Measurements from ENCODE around the gene TTC3. TPM values are rescaled to one million over a fixed set of nuclear protein-coding genes. Genes with fewer than 3 reads are reported as not detected.
"Not testable (repeated sequence)": the region's sequence is repeated elsewhere in the genome, so short reads cannot be mapped to it uniquely, and the experiment has no call there.

TTC3 gene
- total and polyA plus RNA-seq, 5 donors from 2014 or later = 34.3 to 91.0 (median 59.4) TPM

- ATAC-seq (ENCODE audit: low read depth in 2 of 2) = no peak
- peaks cover 24% of the 10 kb centered on the region for H3K36me3 Mint-ChIP-seq
- no peak overlapping the region for H3K27ac ChIP-seq (ENCODE audit: insufficient read depth, low read length, poor library complexity, severe bottlenecking)
Observed at GRCh38 chr21:37101384-37101783, 28.3 kb downstream of the TTC3 start.

GRCh38 chr21:37102746-37103145 lies 29.7 kb downstream of the TTC3 start:
- H3K27ac Mint-ChIP-seq; H3K27me3 Mint-ChIP-seq; ATAC-seq (ENCODE audit: low read depth in 2 of 2); H3K9me3 ChIP-seq (ENCODE audit: control insufficient read depth in 2 of 2, low read length in 2 of 2); H3K4me3 ChIP-seq (ENCODE audit: low read depth, low read length); H3K9me3 Mint-ChIP-seq; H3K4me3 Mint-ChIP-seq; H3K27ac ChIP-seq (ENCODE audit: insufficient read depth, low read length, poor library complexity, severe bottlenecking); H3K4me1 ChIP-seq (ENCODE audit: control insufficient read depth, insufficient read depth, low read length, poor library complexity, severe bottlenecking); DNase-seq; H3K27me3 ChIP-seq (ENCODE audit: control insufficient read depth, insufficient read depth, low read length): not testable (repeated sequence)
- H3K36me3 Mint-ChIP-seq = peaks cover 21% of the 10 kb centered on the region
- peaks cover 0 to 13% (median 2%) of the 10 kb centered on the region in 4 donors for H3K4me1 Mint-ChIP-seq
- peaks cover 12% of the 10 kb centered on the region for H3K36me3 ChIP-seq (ENCODE audit: control insufficient read depth, insufficient read depth, low read length)

More at GRCh38 chr21:37101384-37101783, 28.3 kb downstream of the TTC3 start:
- peak overlapping the region in 1 of 3 donors; percentile 81 for H3K27ac Mint-ChIP-seq
- Histone ChIP-seq H3K27me3 (ENCODE audit: control insufficient read depth, insufficient read depth, low read length) (no peaks in the 10 kb centered on the region), H3K9me3 (ENCODE audit: control insufficient read depth in 2 of 2, low read length in 2 of 2) (no peaks in the 10 kb centered on the region), H3K4me3 (ENCODE audit: low read depth, low read length) (no peak overlapping the region), H3K4me1 (ENCODE audit: control insufficient read depth, insufficient read depth, low read length, poor library complexity, severe bottlenecking) (no peaks in the 10 kb centered on the region), H3K36me3 (ENCODE audit: control insufficient read depth, insufficient read depth, low read length) (peaks cover 24% of the 10 kb centered on the region)
- no peak overlapping the region for H3K4me3 Mint-ChIP-seq
- H3K27me3 Mint-ChIP-seq = no peaks in the 10 kb centered on the region
- H3K9me3 Mint-ChIP-seq = peaks cover 0 to 2% (median 0%) of the 10 kb centered on the region in 7 donors
- peaks cover 0 to 11% (median 0%) of the 10 kb centered on the region in 4 donors for H3K4me1 Mint-ChIP-seq
- DNase-seq = no peak

- Mint-ChIP-seq H3K9me3 (peaks cover 0 to 3% (median 0%) of the 10 kb centered on the region in 7 donors), H3K27me3 (no peaks in the 10 kb centered on the region), H3K27ac (peak overlapping the region in 1 of 3 donors; percentile 10), H3K4me1 (peaks cover 0 to 11% (median 5%) of the 10 kb centered on the region in 4 donors), H3K4me3 (no peak overlapping the region), H3K36me3 (peaks cover 21% of the 10 kb centered on the region)
- peaks cover 7% of the 10 kb centered on the region for H3K36me3 ChIP-seq (ENCODE audit: control insufficient read depth, insufficient read depth, low read length)
- no peaks in the 10 kb centered on the region for H3K4me1 ChIP-seq (ENCODE audit: control insufficient read depth, insufficient read depth, low read length, poor library complexity, severe bottlenecking)
- ATAC-seq (ENCODE audit: low read depth in 2 of 2) (no peak), DNase-seq (no peak)
- H3K9me3 ChIP-seq (ENCODE audit: control insufficient read depth in 2 of 2, low read length in 2 of 2) = no peaks in the 10 kb centered on the region
- no peak overlapping the region for H3K27ac ChIP-seq (ENCODE audit: insufficient read depth, low read length, poor library complexity, severe bottlenecking)
- H3K4me3 ChIP-seq (ENCODE audit: low read depth, low read length) = no peak overlapping the region
- no peaks in the 10 kb centered on the region for H3K27me3 ChIP-seq (ENCODE audit: control insufficient read depth, insufficient read depth, low read length)
Observed at GRCh38 chr21:37106998-37107397, 33.9 kb downstream of the TTC3 start.

- peaks cover 24% of the 10 kb centered on the region for H3K36me3 Mint-ChIP-seq
- H3K36me3 ChIP-seq (ENCODE audit: control insufficient read depth, insufficient read depth, low read length); H3K27me3 ChIP-seq (ENCODE audit: control insufficient read depth, insufficient read depth, low read length); H3K27ac Mint-ChIP-seq; H3K9me3 Mint-ChIP-seq; H3K4me3 ChIP-seq (ENCODE audit: low read depth, low read length); H3K4me3 Mint-ChIP-seq; H3K4me1 ChIP-seq (ENCODE audit: control insufficient read depth, insufficient read depth, low read length, poor library complexity, severe bottlenecking); ATAC-seq (ENCODE audit: low read depth in 2 of 2); H3K27ac ChIP-seq (ENCODE audit: insufficient read depth, low read length, poor library complexity, severe bottlenecking); DNase-seq; H3K27me3 Mint-ChIP-seq; H3K9me3 ChIP-seq (ENCODE audit: control insufficient read depth in 2 of 2, low read length in 2 of 2): not testable (repeated sequence)
- H3K4me1 Mint-ChIP-seq = peaks cover 0 to 11% (median 4%) of the 10 kb centered on the region in 4 donors
Observed at GRCh38 chr21:37111029-37111428, 38.0 kb downstream of the TTC3 start.

- ATAC-seq (ENCODE audit: low read depth in 2 of 2); H3K27ac Mint-ChIP-seq; H3K27me3 Mint-ChIP-seq; H3K27me3 ChIP-seq (ENCODE audit: control insufficient read depth, insufficient read depth, low read length); H3K27ac ChIP-seq (ENCODE audit: insufficient read depth, low read length, poor library complexity, severe bottlenecking); H3K4me3 ChIP-seq (ENCODE audit: low read depth, low read length); H3K9me3 Mint-ChIP-seq; H3K9me3 ChIP-seq (ENCODE audit: control insufficient read depth in 2 of 2, low read length in 2 of 2); H3K36me3 ChIP-seq (ENCODE audit: control insufficient read depth, insufficient read depth, low read length); DNase-seq; H3K4me1 ChIP-seq (ENCODE audit: control insufficient read depth, insufficient read depth, low read length, poor library complexity, severe bottlenecking); H3K4me3 Mint-ChIP-seq: not testable (repeated sequence)
- peaks cover 0 to 11% (median 5%) of the 10 kb centered on the region in 4 donors for H3K4me1 Mint-ChIP-seq
- H3K36me3 Mint-ChIP-seq = peaks cover 23% of the 10 kb centered on the region
Observed at GRCh38 chr21:37114301-37114700, 41.2 kb downstream of the TTC3 start.

GRCh38 chr21:37116459-37116858 lies 43.4 kb downstream of the TTC3 start:
- H3K9me3 Mint-ChIP-seq; H3K27me3 Mint-ChIP-seq; H3K27me3 ChIP-seq (ENCODE audit: control insufficient read depth, insufficient read depth, low read length); DNase-seq; H3K27ac Mint-ChIP-seq; H3K36me3 ChIP-seq (ENCODE audit: control insufficient read depth, insufficient read depth, low read length); H3K27ac ChIP-seq (ENCODE audit: insufficient read depth, low read length, poor library complexity, severe bottlenecking); H3K4me1 ChIP-seq (ENCODE audit: control insufficient read depth, insufficient read depth, low read length, poor library complexity, severe bottlenecking); ATAC-seq (ENCODE audit: low read depth in 2 of 2); H3K4me3 ChIP-seq (ENCODE audit: low read depth, low read length); H3K4me3 Mint-ChIP-seq; H3K9me3 ChIP-seq (ENCODE audit: control insufficient read depth in 2 of 2, low read length in 2 of 2): not testable (repeated sequence)
- Mint-ChIP-seq H3K36me3 (peaks cover 28% of the 10 kb centered on the region), H3K4me1 (peaks cover 5 to 17% (median 10%) of the 10 kb centered on the region in 4 donors)

- Mint-ChIP-seq H3K4me3 (no peak overlapping the region), H3K4me1 (peaks cover 5 to 17% (median 10%) of the 10 kb centered on the region in 4 donors), H3K36me3 (peaks cover 28% of the 10 kb centered on the region), H3K9me3 (peaks cover 0 to 2% (median 0%) of the 10 kb centered on the region in 7 donors), H3K27me3 (no peaks in the 10 kb centered on the region), H3K27ac (no peak overlapping the region)
- DNase-seq (no peak), ATAC-seq (ENCODE audit: low read depth in 2 of 2) (no peak)
- Histone ChIP-seq H3K4me3 (ENCODE audit: low read depth, low read length) (no peak overlapping the region), H3K27me3 (ENCODE audit: control insufficient read depth, insufficient read depth, low read length) (no peaks in the 10 kb centered on the region), H3K36me3 (ENCODE audit: control insufficient read depth, insufficient read depth, low read length) (peaks cover 7% of the 10 kb centered on the region), H3K27ac (ENCODE audit: insufficient read depth, low read length, poor library complexity, severe bottlenecking) (no peak overlapping the region), H3K4me1 (ENCODE audit: control insufficient read depth, insufficient read depth, low read length, poor library complexity, severe bottlenecking) (no peaks in the 10 kb centered on the region), H3K9me3 (ENCODE audit: control insufficient read depth in 2 of 2, low read length in 2 of 2) (no peaks in the 10 kb centered on the region)
Observed at GRCh38 chr21:37117204-37117603, 44.1 kb downstream of the TTC3 start.

- no peaks in the 10 kb centered on the region for H3K27me3 Mint-ChIP-seq
- H3K9me3 Mint-ChIP-seq = no peaks in the 10 kb centered on the region
- Histone ChIP-seq H3K4me1 (ENCODE audit: control insufficient read depth, insufficient read depth, low read length, poor library complexity, severe bottlenecking) (no peaks in the 10 kb centered on the region), H3K27me3 (ENCODE audit: control insufficient read depth, insufficient read depth, low read length) (no peaks in the 10 kb centered on the region), H3K4me3 (ENCODE audit: low read depth, low read length) (no peak overlapping the region), H3K36me3 (ENCODE audit: control insufficient read depth, insufficient read depth, low read length) (peaks cover 12% of the 10 kb centered on the region), H3K9me3 (ENCODE audit: control insufficient read depth in 2 of 2, low read length in 2 of 2) (no peaks in the 10 kb centered on the region), H3K27ac (ENCODE audit: insufficient read depth, low read length, poor library complexity, severe bottlenecking) (no peak overlapping the region)
- no peak overlapping the region for H3K4me3 Mint-ChIP-seq
- no peak for DNase-seq
- peaks cover 34% of the 10 kb centered on the region for H3K36me3 Mint-ChIP-seq
- no peak for ATAC-seq (ENCODE audit: low read depth in 2 of 2)
- H3K27ac Mint-ChIP-seq = peak overlapping the region in 1 of 3 donors; percentile 79
- H3K4me1 Mint-ChIP-seq = peaks cover 5 to 20% (median 13%) of the 10 kb centered on the region in 4 donors
Observed at GRCh38 chr21:37118187-37118826, 45.3 kb downstream of the TTC3 start.
